SU-DHL-6 (cell line): Measurements from ENCODE around the gene LCK.

Experiments
- EZH2phosphoT487 ChIP-seq: fragments of 200-600 bp; sonication (generic), shearing (Covaris generic); conservative IDR thresholded peaks from 2 replicates; pipeline ENCODE4 v1.6.1; 2018; ENCODE audit warnings: mild to moderate bottlenecking, antibody characterized with exemption, low read length, moderate library complexity, mixed read lengths
- TF ChIP-seq, protein P1 (sequence below): fragments of 200-600 bp; sonication (generic); IDR thresholded peaks from one replicate; pipeline ENCODE4 v1.5.1; 2017; ENCODE audit warnings: antibody characterized with exemption, mild to moderate bottlenecking, low read length, moderate library complexity; ENCODE audit not compliant: insufficient read depth, poor library complexity, severe bottlenecking

DNA sequence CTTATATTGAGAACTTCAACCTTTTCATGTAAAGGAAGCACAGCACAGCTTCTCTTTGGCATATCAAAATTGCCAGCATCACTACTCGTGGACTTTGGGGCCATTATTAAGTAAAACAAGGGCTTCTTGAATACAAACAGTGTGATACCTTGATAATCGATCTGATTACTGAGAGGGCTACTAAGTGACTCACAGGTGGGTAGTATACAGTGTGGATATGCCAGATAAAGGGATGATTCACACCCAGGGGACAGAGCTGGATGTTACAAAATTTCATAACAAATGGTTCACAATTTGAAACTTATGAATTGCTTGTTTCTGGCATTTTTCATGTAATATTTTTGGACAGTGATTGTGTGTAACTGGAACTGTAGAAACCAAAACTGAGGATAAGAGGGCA lies 56.3 kb downstream of the LCK start:
- TF ChIP-seq, protein P1, sequence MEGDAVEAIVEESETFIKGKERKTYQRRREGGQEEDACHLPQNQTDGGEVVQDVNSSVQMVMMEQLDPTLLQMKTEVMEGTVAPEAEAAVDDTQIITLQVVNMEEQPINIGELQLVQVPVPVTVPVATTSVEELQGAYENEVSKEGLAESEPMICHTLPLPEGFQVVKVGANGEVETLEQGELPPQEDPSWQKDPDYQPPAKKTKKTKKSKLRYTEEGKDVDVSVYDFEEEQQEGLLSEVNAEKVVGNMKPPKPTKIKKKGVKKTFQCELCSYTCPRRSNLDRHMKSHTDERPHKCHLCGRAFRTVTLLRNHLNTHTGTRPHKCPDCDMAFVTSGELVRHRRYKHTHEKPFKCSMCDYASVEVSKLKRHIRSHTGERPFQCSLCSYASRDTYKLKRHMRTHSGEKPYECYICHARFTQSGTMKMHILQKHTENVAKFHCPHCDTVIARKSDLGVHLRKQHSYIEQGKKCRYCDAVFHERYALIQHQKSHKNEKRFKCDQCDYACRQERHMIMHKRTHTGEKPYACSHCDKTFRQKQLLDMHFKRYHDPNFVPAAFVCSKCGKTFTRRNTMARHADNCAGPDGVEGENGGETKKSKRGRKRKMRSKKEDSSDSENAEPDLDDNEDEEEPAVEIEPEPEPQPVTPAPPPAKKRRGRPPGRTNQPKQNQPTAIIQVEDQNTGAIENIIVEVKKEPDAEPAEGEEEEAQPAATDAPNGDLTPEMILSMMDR = no peak
- TF ChIP-seq EZH2phosphoT487 = no peak
